Lung (tissue), 12 donors: ENCODE results near the gene SLC16A6. TPM values are rescaled to one million over a fixed set of nuclear protein-coding genes. Genes with fewer than 3 reads are reported as not detected.

Source experiments
- ATAC-seq: fragments of 200-7000 bp; cut with Tn5 transposase; one replicate; pipeline ENCODE4 v1.9.1; 2020; ENCODE audit warnings: moderate number of reproducible peaks; ENCODE audit not compliant: insufficient read depth, low FRiP score
- DNase-seq, 3 donors: peaks; one replicate each; pipeline ENCODE4 v3.0.0-alpha.2; 2013 to 2017
- H3K27ac ChIP-seq, 2 donors: one replicate each; pipeline ENCODE4 v1.5.1; 2013; ENCODE audit warnings: mild to moderate bottlenecking in 2 of 2, moderate library complexity in 2 of 2, control low read depth in 1 of 2, inconsistent platforms in 1 of 2, low read depth in 1 of 2, low read length in 1 of 2
- H3K27me3 ChIP-seq, 3 donors: one replicate each; pipeline ENCODE4 v1.5.1; 2013; ENCODE audit warnings: low read length in 2 of 3; ENCODE audit not compliant: control insufficient read depth in 3 of 3, insufficient read depth in 3 of 3
- H3K36me3 ChIP-seq, 4 donors: one replicate each; pipeline ENCODE4 v1.5.1; 2013; ENCODE audit warnings: low read length in 4 of 4, mild to moderate bottlenecking in 1 of 4, moderate library complexity in 1 of 4; ENCODE audit not compliant: control insufficient read depth in 4 of 4, insufficient read depth in 4 of 4
- H3K4me1 ChIP-seq, 5 donors: one replicate each; pipeline ENCODE4 v1.5.1; 2013; ENCODE audit warnings: low read length in 5 of 5, mild to moderate bottlenecking in 2 of 5, moderate library complexity in 1 of 5; ENCODE audit not compliant: control insufficient read depth in 5 of 5, insufficient read depth in 5 of 5
- H3K4me3 ChIP-seq: one replicate; pipeline ENCODE4 v1.5.1; 2013; ENCODE audit warnings: mild to moderate bottlenecking, control low read depth, moderate library complexity
- H3K9ac ChIP-seq, 2 donors: one replicate each; pipeline ENCODE4 v1.5.1; 2013; ENCODE audit warnings: low read length in 2 of 2, control low read depth in 1 of 2; ENCODE audit not compliant: insufficient read depth in 1 of 2
- H3K9me3 ChIP-seq, 4 donors: one replicate each; pipeline ENCODE4 v1.5.1; 2013; ENCODE audit warnings: low read length in 3 of 4, mild to moderate bottlenecking in 1 of 4, moderate library complexity in 1 of 4; ENCODE audit not compliant: control insufficient read depth in 4 of 4, insufficient read depth in 3 of 4
- WGBS, 2 donors: extraction: QIAGEN DNeasy Blood & Tissue Kit; methylation state at CpG; one replicate each; pipeline ENCODE4 v1.1.7; 2013; 5-methylcytosine and 5-hydroxymethylcytosine counted together
- polyA plus RNA-seq, 2 donors: library from polyadenylated mRNA; stranded (reverse); fragments of 200-250 nt; gene quantifications; one replicate each; pipeline ENCODE4 v1.2.1, GENCODE V29; 2013
- total RNA-seq, 2 donors: library from RNA; depleted of rRNA in 1 of 2; stranded (reverse); fragments of >200 nt in 1 of 2; gene quantifications; one replicate each; pipeline ENCODE4 v1.2.1, GENCODE V29; 2014 to 2021
- TF ChIP-seq, protein P1 (sequence below): IDR thresholded peaks from 2 replicates; pipeline ENCODE4 v1.5.1; 2012; ENCODE audit warnings: mild to moderate bottlenecking; ENCODE audit errors: control extremely low read depth, extremely low read depth
- donor health status: control.
- donor health status: control.
- donor health status: Bipolar disorder and iron deficiency.
- donor health status: healthy.
- donor health status: DM: yes; HTN: yes; CAD: no.

The SLC16A6 gene
- total and polyA plus RNA-seq, 4 donors: 2.0 to 10.9 (median 4.8) TPM

- DNase-seq (no peak), ATAC-seq (no peak)
- Histone ChIP-seq H3K4me1 (peaks cover 0 to 5% (median 0%) of the 10 kb centered on the region in 5 donors), H3K36me3 (no peaks in the 10 kb centered on the region), H3K9me3 (no peaks in the 10 kb centered on the region), H3K27me3 (peaks cover 0 to 5% (median 3%) of the 10 kb centered on the region in 3 donors), H3K27ac (no peak overlapping the region), H3K9ac (no peak overlapping the region), H3K4me3 (no peak overlapping the region)
- WGBS, 2 donors: 97 to 100% methylated on average over 3 of the region's 3 CpGs
- TF ChIP-seq, protein P1, sequence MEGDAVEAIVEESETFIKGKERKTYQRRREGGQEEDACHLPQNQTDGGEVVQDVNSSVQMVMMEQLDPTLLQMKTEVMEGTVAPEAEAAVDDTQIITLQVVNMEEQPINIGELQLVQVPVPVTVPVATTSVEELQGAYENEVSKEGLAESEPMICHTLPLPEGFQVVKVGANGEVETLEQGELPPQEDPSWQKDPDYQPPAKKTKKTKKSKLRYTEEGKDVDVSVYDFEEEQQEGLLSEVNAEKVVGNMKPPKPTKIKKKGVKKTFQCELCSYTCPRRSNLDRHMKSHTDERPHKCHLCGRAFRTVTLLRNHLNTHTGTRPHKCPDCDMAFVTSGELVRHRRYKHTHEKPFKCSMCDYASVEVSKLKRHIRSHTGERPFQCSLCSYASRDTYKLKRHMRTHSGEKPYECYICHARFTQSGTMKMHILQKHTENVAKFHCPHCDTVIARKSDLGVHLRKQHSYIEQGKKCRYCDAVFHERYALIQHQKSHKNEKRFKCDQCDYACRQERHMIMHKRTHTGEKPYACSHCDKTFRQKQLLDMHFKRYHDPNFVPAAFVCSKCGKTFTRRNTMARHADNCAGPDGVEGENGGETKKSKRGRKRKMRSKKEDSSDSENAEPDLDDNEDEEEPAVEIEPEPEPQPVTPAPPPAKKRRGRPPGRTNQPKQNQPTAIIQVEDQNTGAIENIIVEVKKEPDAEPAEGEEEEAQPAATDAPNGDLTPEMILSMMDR: no peak
These were observed 8.9 kb upstream of the SLC16A6 start for GRCh38 chr17:68299817-68300216.

DNA sequence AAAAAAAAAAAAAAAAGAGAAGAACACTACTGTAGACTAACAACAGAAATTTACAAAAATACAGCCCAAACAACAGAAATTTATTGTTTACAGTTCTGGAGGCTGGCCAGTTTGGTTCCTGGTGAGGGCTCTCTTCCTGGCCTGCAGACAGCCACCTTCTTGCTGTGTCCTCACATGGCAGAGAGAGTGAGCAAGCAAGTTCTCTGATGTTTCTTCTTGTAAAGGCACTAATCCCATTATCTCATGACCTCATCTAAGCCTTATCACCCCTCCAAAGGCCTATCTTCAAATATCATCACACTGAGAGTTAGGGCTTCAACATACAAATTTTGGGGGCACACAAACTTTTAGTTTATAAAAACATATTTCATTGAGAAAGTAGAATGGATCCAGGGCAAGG lies 7.7 kb upstream of the SLC16A6 start:
- no peak overlapping the region for H3K4me3 ChIP-seq
- H3K27me3 ChIP-seq: peaks cover 0 to 15% (median 14%) of the 10 kb centered on the region in 3 donors
- H3K27ac ChIP-seq: no peak overlapping the region
- no peak for ATAC-seq
- no peak for DNase-seq
- no peak overlapping the region for H3K9ac ChIP-seq
- no peaks in the 10 kb centered on the region for H3K36me3 ChIP-seq
- H3K9me3 ChIP-seq: no peaks in the 10 kb centered on the region
- H3K4me1 ChIP-seq: peaks cover 0 to 5% (median 0%) of the 10 kb centered on the region in 5 donors
- TF ChIP-seq, protein P1: no peak

GRCh38 chr17:68297195-68297594 lies 6.3 kb upstream of the SLC16A6 start:
- no peak for ATAC-seq

More at GRCh38 chr17:68297195-68297594, 6.3 kb upstream of the SLC16A6 start:
- WGBS, 2 donors: 49 to 62% methylated on average over 4 of the region's 4 CpGs
- peaks cover 0 to 7% (median 6%) of the 10 kb centered on the region in 5 donors for H3K4me1 ChIP-seq
- no peak overlapping the region for H3K27ac ChIP-seq
- no peaks in the 10 kb centered on the region for H3K36me3 ChIP-seq
- H3K9me3 ChIP-seq: no peaks in the 10 kb centered on the region
- H3K9ac ChIP-seq: no peak overlapping the region
- DNase-seq: no peak
- peaks cover 0 to 27% (median 27%) of the 10 kb centered on the region in 3 donors for H3K27me3 ChIP-seq
- TF ChIP-seq, protein P1: no peak
- no peak overlapping the region for H3K4me3 ChIP-seq
